Peyer's patch (tissue), 4 donors: Measurements from ENCODE around the gene KCND2. TPM values are rescaled to one million over a fixed set of nuclear protein-coding genes. Genes with fewer than 3 reads are reported as not detected.
"Not testable (repeated sequence)": the region's sequence is repeated elsewhere in the genome, so short reads cannot be mapped to it uniquely, and the experiment has no call there.

Source experiments
- DNase-seq, 3 donors: peaks; one replicate each; pipeline ENCODE4 v3.0.0-alpha.2; 2017 to 2019
- H3K27ac ChIP-seq, 4 donors: fragments of 200-600 bp; sonication (generic); one replicate each; pipeline ENCODE4 v1.5.1; 2016 to 2019
- H3K27me3 ChIP-seq, 2 donors: fragments of 200-600 bp; sonication (generic); one replicate each; pipeline ENCODE4 v1.5.1; 2019
- H3K36me3 ChIP-seq, 3 donors: fragments of 200-600 bp; sonication (generic); one replicate each; pipeline ENCODE4 v1.5.1; 2016 to 2019
- H3K4me1 ChIP-seq, 4 donors: fragments of 200-600 bp; sonication (generic); one replicate each; pipeline ENCODE4 v1.5.1; 2016 to 2019
- H3K4me3 ChIP-seq, 4 donors: fragments of 200-600 bp; sonication (generic); 1 replicate in 3 of 4; 2 replicates in 1 of 4; pipeline ENCODE4 v1.5.1; 2016 to 2019; ENCODE audit warnings: mild to moderate bottlenecking in 1 of 4
- H3K9me3 ChIP-seq, 4 donors: fragments of 200-600 bp; sonication (generic); one replicate each; pipeline ENCODE4 v1.5.1; 2016 to 2019; ENCODE audit warnings: mild to moderate bottlenecking in 1 of 4
- CTCF ChIP-seq, 6 experiments: fragments of 450-650 bp in 4 of 6; fragments of 200-600 bp in 2 of 6; sonication (generic) in 1 of 6; IDR thresholded peaks; one replicate each; pipeline ENCODE4 v1.5.1; 2017 to 2019; ENCODE audit warnings: antibody characterized with exemption in 6 of 6, mild to moderate bottlenecking in 3 of 6, moderate library complexity in 1 of 6
- POLR2A ChIP-seq, 2 donors: fragments of 450-650 bp; IDR thresholded peaks; one replicate each; pipeline ENCODE4 v1.5.1; 2017; ENCODE audit warnings: antibody characterized with exemption in 2 of 2, mild to moderate bottlenecking in 2 of 2, moderate library complexity in 2 of 2
- total RNA-seq, 4 donors: library from RNA; depleted of rRNA; stranded (reverse); fragments of >200 nt; gene quantifications; one replicate each; pipeline ENCODE4 v1.1.0, GENCODE V29; 2016

The KCND2 gene
- total RNA-seq, 4 donors from 2014 or later, result 0.54 TPM; not detected in 3

GRCh38 chr7:120774481-120774880 is 501.5 kb downstream of the KCND2 start:
- H3K27ac ChIP-seq, result no peak overlapping the region
- no peaks in the 10 kb centered on the region for H3K4me1 ChIP-seq
- no peak overlapping the region for H3K4me3 ChIP-seq
- no peaks in the 10 kb centered on the region for H3K9me3 ChIP-seq
- no peaks in the 10 kb centered on the region for H3K27me3 ChIP-seq
- no peak for DNase-seq
- H3K36me3 ChIP-seq, result no peaks in the 10 kb centered on the region
- TF ChIP-seq CTCF (IDR thresholded peaks at IDR 0.05) (no peak), POLR2A (IDR thresholded peaks at IDR 0.05) (no peak)

GRCh38 chr7:120775755-120776154 is 502.8 kb downstream of the KCND2 start:
- no peaks in the 10 kb centered on the region for H3K36me3 ChIP-seq
- no peak for DNase-seq

GRCh38 chr7:120779078-120779477 is 506.1 kb downstream of the KCND2 start:
- not testable (repeated sequence) for H3K4me1 ChIP-seq, DNase-seq, H3K36me3 ChIP-seq, H3K27me3 ChIP-seq, H3K4me3 ChIP-seq, H3K9me3 ChIP-seq, H3K27ac ChIP-seq

More at GRCh38 chr7:120775755-120776154, 502.8 kb downstream of the KCND2 start:
- no peak for TF ChIP-seq POLR2A (IDR thresholded peaks at IDR 0.05)
- no peak for TF ChIP-seq CTCF (IDR thresholded peaks at IDR 0.05)
- Histone ChIP-seq H3K27me3 (no peaks in the 10 kb centered on the region), H3K9me3 (no peaks in the 10 kb centered on the region), H3K4me3 (no peak overlapping the region), H3K4me1 (no peaks in the 10 kb centered on the region), H3K27ac (no peak overlapping the region)

GRCh38 chr7:120780451-120780850 is 507.5 kb downstream of the KCND2 start:
- not testable (repeated sequence) for H3K9me3 ChIP-seq, H3K36me3 ChIP-seq, H3K4me1 ChIP-seq, H3K27ac ChIP-seq, DNase-seq, H3K27me3 ChIP-seq, H3K4me3 ChIP-seq

- no peaks in the 10 kb centered on the region for H3K4me1 ChIP-seq
- H3K27me3 ChIP-seq, result no peaks in the 10 kb centered on the region
- H3K9me3 ChIP-seq, result no peaks in the 10 kb centered on the region
- H3K27ac ChIP-seq, result no peak overlapping the region
- no peak overlapping the region for H3K4me3 ChIP-seq
- no peak for TF ChIP-seq CTCF (IDR thresholded peaks at IDR 0.05)
- TF ChIP-seq POLR2A (IDR thresholded peaks at IDR 0.05), result no peak
- DNase-seq, result no peak
- no peaks in the 10 kb centered on the region for H3K36me3 ChIP-seq
Measured at GRCh38 chr7:120780938-120781337, 508.0 kb downstream of the KCND2 start.

- DNase-seq, H3K4me1 ChIP-seq, H3K4me3 ChIP-seq, H3K27me3 ChIP-seq, H3K27ac ChIP-seq, H3K9me3 ChIP-seq, H3K36me3 ChIP-seq: not testable (repeated sequence)
Measured at GRCh38 chr7:120781924-120782323, 508.9 kb downstream of the KCND2 start.

- Histone ChIP-seq H3K4me3 (no peak overlapping the region), H3K9me3 (no peaks in the 10 kb centered on the region), H3K4me1 (no peaks in the 10 kb centered on the region), H3K27me3 (no peaks in the 10 kb centered on the region), H3K36me3 (peaks cover 0 to 1% (median 0%) of the 10 kb centered on the region in 3 donors), H3K27ac (no peak overlapping the region)
- no peak for TF ChIP-seq CTCF (IDR thresholded peaks at IDR 0.05)
- TF ChIP-seq POLR2A (IDR thresholded peaks at IDR 0.05), result no peak
- no peak for DNase-seq
Measured at GRCh38 chr7:120783273-120783672, 510.3 kb downstream of the KCND2 start.
